DMS53 (cell line): ENCODE results near the gene ZNF385C.
"Not testable (repeated sequence)": the region's sequence is repeated elsewhere in the genome, so short reads cannot be mapped to it uniquely, and the experiment has no call there.

Source experiments
- DNase-seq: peaks from one replicate; lab custom pipeline; 2025; lab: John Stamatoyannopoulos, UW

The ZNF385C gene, protein sequence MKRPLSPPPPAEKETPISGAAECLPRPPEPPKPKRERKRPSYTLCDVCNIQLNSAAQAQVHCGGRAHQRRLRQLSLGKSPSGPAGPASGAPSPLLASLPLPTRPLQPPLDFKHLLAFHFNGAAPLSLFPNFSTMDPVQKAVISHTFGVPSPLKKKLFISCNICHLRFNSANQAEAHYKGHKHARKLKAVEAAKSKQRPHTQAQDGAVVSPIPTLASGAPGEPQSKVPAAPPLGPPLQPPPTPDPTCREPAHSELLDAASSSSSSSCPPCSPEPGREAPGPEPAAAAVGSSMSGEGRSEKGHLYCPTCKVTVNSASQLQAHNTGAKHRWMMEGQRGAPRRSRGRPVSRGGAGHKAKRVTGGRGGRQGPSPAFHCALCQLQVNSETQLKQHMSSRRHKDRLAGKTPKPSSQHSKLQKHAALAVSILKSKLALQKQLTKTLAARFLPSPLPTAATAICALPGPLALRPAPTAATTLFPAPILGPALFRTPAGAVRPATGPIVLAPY

DNA sequence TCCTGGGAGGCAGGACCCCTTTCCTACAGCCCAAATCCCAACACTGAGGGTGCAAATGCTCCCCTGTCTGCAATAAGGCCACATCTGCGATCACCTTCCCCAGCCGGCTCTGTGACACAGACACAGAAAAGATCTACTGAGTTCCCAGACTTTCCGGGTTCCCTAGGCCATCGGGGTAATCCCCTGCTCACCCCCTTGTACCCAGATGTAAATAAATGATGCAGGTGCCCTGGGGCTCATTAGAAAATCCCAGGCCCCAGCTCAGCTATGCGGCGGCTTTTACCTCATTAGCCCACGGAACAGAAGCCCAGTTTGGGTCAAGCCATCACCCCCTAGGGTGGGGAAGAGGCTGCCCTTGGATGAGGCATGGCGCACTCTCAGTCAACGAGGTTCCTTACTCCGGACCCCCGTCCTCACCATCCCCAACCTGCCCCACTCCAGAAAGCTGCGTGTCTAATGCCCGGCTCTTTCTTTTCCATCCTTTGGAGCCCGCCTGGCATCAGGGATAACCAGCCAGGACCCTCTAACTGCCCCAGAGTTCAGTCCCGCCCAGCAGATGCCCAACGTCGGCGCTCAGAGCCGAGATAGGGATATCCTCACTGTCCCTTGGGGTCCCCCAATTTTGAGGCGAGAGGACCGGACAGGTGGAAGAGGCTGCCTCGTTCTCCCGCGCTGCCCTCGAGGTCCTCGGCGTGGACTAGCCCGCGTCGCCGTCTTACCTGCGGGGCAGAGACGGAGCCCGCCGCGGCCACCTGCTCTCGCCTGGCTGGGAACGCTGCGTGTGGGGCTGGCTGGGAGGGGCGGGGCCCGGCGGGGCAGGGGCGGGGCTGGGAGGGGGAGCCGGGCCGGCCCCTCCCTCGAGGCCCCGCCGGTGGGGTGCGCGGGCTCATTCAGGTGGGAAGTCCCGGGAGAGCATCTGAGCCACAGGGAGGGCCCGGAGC is at the start of gene ZNF385C:
Gene ZNF385C (minus strand): TSS at position 783 of the 941 bp plus-strand sequence. CDS start 35,417 bp downstream, outside the sequence.
- peak; percentile 58 for DNase-seq

DNA sequence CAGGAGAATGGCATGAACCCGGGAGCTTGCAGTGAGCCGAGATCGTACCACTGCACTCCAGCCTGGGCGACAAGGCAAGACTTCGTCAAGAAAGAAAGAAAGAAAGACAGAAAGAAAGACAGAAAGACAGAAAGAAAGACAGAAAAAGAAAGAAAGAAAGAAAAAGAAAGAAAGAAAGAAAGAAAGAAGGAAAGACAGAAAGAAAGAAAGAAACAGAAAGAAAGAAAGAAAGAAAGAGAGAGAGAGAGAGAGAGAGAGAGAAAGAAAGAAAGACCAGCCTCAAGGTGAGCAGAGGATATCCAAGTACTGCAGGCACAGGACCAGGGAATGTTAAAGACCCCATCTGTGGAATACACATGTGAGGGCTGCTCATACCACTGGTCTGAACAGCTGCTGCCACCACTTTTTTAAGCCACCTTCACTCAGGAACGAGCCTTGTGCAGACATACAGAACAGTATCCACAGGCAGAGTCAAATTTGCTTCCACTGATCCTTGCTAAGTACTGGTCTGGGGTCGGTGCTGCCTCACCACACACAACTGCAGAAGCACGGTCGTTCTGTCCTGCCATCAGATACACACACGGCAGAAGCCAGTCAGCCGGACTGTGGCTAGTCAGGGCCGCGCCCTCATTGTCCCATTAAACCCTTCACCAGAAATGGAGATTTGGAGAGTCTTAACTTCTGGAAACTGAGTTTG is 48.8 kb upstream of the ZNF385C start:
- no peak for DNase-seq

DNA sequence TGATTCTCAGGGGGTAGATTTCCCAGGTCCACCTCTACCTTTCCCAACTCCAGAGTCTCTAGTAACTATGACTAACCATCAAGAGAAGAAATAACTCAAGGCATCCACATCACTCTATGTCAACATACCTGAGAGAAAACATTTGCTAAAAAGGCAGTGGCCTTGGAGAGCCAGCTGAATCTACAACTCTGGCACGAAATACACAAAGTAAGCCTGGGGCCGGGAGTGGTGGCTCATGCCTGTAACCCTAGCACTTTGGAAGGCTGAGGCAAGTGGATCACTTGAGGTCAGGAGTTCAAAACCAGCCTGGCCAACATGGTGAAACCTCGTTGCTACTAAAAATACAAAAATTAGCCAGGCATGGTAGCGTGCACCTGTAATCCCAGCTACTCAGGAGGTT is 44.9 kb upstream of the ZNF385C start:
- not testable (repeated sequence) for DNase-seq

DNA sequence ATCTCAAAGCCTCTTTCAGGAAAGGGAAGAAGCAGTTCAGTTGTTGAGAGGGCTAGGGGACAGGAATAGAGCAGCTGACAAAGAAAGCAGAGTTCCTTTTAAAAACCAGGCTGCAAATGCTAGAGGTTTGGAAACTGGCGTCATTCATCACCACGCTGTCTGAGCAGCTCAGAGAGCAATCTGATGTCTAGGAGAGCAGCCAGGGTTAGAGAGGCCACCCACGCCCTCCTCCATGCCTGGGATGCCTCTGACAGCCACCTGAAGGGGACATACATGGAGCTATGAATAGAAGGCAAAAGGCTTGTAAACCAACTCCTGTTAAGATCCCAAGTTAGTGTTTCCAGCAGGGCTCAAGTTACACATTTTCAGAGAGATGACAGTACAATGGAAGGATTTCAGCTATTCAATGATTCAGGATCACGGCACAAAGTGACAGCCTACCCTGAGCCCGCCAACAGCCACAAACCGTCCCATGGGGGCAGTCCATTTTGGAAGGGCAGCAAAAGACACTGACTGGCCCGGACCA is 44.2 kb upstream of the ZNF385C start:
- no peak for DNase-seq

DNA sequence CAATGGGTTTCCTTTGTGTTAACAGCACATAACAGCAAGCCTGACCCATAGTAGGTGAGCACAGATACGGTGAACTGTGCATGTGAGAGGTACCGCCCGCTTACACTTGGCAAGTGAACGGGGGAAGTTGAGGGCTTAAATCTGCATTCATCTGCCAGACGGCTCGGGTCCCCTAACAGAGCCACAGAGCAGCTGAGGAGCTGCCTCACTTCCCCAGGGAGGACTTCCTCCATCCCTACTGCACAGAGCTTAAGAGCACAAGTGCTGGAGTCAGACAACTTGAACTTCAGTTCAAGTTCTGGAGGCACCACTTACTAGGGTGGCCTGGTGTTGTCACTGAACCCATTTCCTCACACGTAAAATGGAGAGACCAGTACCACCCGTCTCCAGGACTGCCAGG is 43.1 kb upstream of the ZNF385C start:
- no peak for DNase-seq

DNA sequence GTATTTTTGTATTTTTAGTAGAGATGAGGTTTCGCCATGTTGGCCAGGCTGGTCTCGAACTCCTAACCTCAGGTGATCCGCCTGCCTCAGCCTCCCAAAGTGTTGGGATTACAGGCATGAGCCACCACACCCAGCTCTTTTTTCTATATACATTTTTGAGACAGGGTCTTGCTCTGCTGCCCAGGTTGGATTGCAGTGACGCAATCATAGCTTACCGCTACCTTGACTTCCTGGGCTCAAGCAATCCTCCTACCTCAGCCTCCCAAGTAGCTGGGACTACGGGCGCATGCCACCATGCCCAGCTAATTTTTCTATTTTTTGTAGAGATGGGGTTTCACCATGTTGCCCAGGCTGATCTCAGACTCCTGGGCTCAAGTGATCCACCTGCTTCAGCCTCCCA is 42.4 kb upstream of the ZNF385C start:
- not testable (repeated sequence) for DNase-seq

DNA sequence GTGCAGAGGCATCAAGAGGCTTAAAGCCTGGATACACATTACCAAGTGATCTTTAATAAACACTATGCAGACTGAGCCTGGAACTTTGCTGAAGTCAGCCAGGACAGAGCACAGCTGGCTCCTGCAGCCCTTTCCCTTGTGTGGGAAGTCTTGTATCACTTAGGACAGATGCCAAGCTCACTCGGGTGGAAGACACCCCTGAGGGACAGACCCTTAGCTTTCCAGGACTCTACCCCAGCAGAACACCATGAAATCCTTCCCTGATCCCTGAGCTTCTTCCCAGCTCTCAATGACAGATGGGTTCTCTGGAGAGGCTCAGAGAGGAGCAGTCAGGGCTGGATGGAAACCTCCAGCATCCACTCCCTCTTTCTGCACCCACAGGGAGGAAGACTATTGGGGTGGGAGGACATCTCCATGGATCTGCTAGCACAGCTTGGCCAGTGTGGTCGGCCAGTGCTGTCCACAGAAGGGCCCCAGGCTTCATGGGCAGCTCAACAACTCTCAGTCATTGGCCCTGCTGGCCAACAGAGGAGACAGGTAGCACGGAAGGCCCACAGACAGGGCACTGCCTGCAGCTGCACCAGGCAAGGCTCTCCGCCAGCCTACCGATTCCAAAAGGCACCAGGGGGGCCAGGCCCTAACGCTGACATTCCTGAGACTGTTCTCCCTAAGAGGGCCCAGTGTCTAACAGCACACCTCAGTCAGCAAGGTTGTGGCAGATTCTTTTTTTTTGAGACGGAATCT is 40.6 kb upstream of the ZNF385C start:
- DNase-seq: no peak

DNA sequence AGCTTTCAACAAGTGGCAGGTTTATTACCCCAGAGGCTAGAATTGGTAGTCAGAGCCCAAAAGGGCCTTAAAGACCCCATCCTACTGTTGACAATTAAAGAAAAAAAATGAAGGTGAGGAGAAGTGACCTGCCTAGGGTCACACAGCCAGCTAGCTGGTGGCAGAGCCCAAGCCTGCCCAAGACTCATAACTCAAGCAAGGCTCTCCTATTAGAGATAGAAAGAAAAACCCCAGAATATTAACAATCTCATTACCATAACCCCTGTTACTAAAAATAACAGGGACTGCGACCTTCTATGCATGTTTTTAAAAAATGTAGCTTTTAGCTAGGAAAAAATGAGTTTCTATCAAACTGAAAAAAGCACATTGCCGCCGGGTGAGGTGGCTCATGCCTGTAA is 38.4 kb upstream of the ZNF385C start:
- no peak for DNase-seq

DNA sequence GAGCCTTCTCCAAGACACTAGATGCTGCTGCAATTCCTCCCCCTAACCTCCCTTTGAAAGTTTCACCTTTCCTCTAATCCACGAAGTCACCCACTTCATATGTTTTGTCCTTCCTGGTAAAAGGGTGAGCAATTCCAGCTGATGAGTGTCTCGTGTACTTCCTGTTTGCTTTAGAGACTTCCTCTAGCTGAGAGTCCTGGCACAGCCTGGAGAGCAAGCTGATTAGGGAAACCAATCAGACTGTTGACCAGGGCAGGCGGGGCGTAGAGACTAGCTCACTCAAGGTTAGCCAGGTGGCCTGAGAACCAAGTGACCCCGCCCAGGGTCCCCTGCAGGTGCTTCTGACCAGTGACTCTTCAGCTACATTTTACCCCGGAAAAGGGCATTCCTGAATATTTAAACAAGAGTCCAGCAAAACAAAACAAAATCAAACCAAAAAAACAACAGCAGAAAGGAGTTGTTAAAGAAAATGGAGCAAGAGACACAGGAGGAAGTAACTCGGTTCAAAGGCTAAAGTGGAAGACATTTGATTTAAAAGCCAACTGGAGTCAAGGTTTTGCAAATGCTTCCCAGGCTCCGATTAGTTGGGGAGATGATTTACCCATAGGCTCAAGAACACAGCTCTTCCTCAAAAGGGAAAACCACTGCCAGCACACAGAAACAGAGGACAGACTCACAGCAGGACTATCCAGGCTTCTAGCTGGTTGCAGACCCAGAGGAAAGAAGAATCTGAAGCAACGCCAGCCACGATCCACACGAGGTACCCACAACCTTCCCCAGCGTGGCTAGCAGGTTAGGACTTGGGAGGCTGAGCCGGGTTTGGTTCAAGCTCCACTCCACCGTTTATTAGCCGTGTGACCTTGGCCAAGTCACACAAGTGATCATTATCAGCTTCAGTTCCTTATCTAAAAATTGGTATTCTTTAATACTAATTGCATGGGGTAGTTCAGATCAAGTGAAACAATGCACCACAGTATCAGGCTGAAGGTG is 37.7 kb upstream of the ZNF385C start:
- DNase-seq: peak; percentile 95

DNA sequence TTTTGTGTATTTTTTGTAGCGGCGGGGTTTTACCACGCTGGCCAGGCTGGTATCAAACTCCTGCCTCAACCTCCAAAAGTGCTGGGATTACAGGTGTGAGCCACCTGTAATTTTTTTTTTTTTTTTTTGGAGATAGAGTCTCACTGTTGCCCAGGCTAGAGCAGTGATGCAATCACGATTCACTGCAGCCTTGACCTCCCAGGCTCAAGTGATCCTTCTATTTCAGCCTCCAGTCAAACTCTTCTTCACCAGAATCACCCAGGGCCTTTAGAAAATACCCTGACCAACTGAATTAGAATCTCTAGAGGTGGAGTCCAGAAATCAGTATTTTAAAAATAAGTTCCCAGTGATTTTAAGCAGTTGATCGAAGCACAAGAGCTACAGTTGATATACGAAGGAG is 36.9 kb upstream of the ZNF385C start:
- no peak for DNase-seq

DNA sequence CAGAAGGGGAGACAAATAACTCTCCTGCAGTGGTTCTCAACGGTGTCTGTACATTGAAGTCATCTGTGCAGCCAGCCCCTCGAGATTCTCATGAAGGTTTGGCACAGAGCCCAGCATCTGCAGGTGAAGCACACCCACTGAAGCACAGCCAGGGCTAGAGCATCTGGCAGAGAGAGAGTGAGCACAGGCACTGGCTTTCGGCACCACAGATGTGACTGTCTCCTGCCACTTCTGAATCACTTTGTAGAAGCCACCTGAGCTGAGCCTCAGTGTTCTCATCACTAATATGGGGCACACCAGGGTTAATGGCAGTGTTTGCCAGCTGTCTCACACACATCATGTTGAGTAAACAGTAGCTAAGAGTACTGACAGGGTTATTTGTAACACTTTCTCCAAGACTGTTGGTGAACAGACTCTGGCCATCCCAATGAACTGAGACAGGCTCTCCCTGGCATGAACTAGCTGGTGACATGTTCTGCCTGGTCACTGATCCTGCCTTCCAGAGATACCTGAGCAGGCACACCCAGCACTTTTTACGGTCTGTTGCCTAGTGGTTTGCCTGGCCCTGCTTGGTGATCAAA is 35.3 kb upstream of the ZNF385C start:
- DNase-seq: peak; percentile 84

DNA sequence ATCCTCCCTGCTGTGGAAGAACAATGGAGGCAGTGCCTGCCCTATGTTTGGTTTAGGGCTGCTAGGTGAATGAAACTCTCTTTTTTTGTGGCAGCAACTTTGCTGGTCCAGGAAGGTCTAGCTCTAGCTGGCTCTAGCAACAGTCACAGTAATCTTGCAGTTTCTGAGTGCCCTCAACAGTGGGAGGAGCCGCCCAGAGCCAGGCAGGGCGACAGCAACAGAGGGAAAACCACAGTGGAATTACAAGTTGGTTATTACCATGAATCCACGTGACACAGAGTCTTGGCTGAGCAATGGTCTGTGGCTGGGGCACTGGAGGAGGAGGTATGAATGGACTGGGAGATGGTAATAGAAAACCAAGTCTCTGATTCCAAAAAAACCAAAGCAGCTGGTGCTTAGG is 34.7 kb upstream of the ZNF385C start:
- peak; percentile 45 for DNase-seq

DNA sequence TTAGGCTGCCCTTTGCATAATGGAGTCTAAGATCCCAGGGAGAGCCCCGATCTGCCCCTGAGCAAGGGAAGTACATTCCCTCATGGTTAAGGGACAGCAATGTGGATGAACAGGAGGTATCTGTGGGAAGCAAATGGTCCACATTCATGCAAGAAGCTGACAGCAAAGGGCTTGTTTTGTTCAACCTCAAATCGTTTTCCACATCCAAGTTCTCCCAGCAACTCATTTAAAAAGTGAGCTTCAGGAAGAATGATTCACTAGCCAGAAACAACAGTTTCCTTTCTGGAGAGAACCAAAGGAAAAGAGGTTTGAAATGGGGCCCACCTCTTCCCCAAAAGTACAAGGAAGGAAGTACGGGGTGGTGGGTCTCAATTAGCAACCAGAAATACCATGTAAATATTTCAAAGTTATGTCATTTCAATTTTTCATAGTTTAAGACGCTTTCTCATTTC is 33.7 kb upstream of the ZNF385C start:
- DNase-seq: no peak

DNA sequence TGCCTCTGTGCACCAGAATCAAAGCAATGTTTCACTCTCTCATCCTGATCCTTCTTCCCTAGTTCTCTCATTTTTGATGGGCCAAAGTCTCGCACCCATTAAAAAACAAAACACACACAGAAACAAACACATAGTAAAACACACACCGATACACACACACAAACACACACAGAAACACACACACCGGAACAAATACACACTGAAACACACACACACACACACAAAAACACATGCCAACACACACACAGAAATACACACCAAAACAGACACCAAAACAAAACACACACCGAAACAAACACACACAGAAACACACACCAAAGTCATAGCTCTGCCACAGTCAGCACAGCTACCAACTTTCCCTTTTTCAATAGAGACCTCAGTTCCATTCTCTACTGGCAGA is 33.0 kb upstream of the ZNF385C start:
- DNase-seq: no peak

DNA sequence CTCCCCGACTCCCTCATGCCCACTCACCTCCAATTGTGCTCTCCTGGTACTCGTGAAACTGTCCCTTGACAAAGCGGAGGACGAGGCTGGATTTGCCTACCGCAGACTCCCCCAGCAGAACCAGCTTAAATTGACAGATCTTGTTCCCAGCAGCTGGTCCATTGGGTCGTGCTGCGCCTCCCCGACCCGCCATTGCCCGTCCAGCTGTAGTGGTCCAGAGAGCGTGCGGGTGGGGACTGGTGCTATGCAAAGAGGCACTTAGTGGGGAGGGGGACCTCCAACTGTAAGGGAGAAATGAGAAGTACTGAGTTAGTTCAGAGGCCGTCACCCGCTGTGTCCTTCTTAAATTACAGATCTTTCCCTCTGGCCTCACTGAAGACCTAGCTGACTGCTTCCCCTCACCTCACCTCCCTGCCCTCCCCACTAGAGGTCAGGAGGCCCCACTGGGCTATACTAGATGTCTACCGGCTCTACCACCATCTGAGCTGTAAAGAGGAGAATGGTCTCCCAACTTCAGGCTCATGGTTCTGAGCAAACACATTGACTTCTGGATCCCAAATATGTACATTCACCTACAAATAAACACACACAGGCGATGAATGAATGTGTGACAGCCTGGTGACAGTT is 32.1 kb upstream of the ZNF385C start:
- no peak for DNase-seq

DNA sequence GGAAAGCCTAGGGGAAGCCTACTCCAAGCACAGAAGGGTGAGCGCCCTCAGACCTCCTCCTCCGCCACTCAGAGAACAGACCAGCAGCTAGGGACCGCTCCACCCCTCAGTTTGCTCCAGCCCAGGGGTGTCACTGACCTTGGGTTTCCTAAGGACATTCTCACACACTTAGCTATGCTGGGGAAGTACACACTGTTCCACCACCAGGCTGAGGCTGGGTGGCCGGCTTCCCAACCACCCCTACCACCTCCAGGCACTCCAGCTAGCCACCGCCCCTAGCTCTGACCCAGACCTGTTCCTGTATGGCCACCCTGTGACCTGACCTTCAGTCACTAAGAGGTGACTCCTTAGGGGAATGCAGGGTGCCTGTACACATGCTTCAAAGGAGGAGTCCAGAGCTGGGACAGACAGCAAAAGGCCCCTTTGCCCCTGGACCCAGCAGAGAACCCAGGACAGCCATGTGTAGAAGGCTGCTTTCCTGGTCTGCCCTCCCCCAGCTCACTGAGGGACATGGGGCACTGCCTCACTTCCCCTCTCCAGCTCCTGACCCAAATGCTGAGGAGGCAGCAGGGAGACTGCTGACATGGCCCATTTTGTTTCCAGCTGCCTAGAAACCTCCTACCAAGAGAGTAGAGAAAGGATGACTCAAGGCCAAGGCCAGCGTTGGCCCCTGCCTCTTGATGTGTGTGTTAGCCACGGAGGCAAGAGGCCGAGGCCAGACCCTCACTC is 31.0 kb upstream of the ZNF385C start:
- DNase-seq: no peak

DNA sequence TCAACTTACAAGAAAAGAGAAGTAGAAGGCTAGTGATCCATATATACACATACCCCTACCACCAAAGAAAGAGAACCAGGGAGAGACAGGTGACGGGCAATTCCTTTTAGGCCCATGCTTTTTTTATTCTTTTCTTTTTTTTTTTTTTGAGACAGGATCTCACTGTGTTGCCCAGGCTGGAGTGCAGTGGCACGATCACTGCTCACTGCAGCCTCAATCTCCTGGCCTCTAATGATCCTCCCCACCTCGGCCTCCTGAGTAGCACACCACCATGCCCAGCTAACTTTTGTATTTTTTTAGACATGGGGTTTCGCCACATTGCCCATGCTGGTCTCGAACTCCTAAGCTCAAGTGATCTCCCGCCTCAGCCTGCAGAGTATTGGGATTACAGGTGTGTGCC is 29.1 kb upstream of the ZNF385C start:
- DNase-seq: no peak

DNA sequence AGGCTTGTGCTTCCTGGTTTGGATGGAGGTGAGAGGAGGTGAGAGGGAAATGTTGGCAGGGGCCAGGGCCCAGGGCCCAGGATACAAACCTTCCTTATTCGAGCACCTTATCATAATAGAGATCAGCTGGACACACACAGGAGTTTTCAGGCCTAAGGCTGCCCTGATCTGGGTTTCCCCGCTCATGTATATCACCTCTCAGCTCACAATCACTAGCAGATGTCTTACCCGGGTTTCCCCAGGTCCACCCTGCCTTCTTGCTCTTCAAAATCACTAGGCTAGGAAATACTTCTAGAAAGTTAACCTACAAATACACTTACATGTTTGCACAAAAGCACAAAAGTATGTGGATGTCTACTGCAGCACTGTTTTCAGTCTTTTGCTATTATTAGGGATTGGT is 28.6 kb upstream of the ZNF385C start:
- DNase-seq: no peak
